Activated CD4-positive, alpha-beta T cell treated with anti-CD3 and anti-CD28 coated beads, Interleukin-2, amount 50 U/mL, for 1 hour (primary cell): Measurements from ENCODE around the gene KCND2.
"Not testable (repeated sequence)": the region's sequence is repeated elsewhere in the genome, so short reads cannot be mapped to it uniquely, and the experiment has no call there.

Experiments used
- DNase-seq: peaks from one replicate; pipeline ENCODE4 v3.0.0-alpha.2; 2020

The KCND2 gene

DNA sequence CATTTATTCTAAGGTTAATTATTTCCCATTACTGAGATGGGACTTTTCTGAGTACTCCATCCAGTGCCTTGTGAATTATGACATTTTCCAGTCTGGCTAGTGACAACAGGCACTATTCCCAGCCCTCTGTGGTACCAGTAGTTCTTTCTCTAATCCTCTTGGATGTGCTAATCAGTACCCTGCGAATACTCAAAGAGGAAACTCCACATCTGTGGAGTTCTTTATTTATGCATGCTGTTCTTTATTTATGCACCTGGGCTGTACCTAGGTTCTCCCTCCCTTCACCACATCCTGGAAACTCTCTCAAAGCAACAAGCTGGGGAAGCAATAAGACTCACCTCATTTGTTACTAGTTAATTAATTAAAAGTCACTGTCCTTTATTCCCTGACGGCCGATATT is 501.5 kb downstream of the KCND2 start:
- no peak for DNase-seq

DNA sequence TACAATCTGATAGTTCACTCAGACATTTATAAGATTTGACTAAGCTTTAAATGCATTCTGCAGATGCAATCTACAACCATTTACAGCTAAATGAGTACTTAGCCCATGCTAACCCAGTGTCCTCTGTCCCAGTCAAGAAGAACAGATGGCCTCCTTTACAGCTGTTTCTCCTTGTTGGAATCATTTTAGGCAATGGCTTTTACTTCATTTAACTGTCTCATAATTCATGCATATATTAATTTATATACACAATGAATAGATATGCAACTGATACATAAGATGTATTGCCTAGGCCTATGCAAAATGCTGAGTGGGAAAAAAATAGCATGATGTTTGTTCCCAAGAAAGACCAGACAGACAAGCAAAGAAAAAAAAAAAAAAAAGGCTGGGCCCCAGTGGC is 502.8 kb downstream of the KCND2 start:
- DNase-seq = no peak

DNA sequence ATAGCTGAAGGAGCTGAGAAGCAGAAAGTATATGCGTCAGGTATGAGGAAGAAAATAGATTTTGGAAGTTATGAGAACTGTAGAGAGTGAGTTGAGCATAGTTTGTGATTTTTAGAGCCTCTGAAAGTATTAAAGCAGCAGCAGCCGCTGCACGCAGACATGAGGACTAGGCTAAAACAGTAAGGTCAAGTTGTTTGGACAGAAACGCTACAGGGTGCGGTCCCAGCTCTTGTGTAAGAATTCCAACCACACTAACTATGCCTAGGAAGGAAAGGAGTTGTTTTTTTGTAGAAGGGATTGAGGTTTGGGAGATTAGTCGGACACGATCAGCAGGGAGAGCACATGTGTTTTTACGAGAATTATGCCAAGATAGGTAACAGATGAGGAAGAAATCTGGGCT is 506.1 kb downstream of the KCND2 start:
- not testable (repeated sequence) for DNase-seq

DNA sequence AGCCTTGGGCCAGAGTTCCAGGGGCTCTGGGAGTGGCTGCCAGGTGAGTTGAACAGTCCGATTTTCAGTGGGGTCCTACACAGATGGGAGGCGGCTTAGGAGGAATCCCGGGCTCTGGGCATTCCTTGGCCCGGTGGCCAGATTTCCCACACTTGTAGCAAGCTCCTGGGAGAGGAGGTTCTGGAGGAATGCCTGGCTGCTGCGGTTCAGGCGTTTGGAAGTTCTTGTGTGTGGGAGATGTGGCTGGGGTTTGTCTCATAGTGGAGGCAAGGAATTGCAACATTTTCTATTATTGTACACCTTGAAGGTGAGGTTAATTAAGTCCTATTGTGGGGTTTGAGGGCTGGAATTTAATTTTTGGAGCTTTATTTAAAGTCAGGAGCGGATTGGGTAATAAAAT is 507.5 kb downstream of the KCND2 start:
- not testable (repeated sequence) for DNase-seq

DNA sequence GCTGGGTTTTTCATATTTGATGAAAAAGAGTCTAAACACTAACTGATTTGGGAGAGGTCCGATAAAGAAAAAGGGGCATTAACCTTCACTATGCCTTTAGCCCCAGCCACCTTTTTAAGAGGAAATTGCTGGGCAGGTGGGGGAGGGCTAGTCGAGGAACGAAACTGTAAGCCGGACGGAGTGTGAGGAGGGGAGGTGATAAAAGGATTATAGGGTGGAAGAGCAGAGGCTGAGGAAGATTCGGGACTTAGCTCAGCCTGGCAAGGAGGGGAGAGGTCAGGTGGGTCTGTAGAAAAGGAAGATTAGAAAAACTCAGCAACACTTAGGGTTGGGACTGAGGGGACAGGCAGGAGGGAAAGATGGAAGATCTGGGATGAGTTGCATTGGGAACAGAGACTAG is 508.0 kb downstream of the KCND2 start:
- no peak for DNase-seq

DNA sequence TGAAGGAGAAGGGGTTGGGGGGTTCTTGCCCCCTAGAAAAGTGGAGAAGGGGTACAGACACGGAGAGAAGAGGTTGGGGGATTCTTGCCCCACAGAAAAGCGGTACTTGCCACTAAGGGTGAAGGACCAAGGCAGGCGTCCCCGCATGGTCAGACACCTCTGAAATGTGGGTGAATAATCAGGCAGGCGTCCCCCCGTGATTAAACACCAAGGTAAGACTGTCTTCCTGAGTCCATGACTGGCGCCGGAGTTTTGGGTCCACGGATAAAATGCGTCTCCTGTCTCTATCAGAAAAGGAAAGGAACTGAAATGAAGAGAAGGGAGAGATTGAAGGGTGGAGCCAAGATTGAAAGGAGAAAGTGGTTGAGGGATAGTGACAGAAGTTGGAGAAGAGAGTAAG is 508.9 kb downstream of the KCND2 start:
- DNase-seq = not testable (repeated sequence)

DNA sequence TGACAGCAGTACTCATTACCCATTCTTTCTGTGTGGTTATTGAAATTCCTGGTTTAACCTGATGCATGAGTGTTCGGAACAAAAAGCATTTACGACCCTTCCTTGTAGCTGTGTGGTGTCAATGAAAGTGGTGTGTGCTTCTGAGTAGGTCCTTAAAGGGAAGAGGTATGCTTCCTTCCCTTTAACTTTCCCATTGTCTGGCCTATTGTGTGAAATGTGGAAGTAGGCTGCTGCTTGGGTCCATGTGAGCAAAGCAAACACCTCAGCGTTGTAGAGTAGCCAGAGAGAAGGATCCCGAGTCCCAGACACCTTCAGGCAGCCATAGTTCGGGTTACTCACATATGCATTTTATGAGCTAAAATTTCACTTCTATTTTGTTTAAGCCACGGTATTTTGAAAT is 510.3 kb downstream of the KCND2 start:
- no peak for DNase-seq

DNA sequence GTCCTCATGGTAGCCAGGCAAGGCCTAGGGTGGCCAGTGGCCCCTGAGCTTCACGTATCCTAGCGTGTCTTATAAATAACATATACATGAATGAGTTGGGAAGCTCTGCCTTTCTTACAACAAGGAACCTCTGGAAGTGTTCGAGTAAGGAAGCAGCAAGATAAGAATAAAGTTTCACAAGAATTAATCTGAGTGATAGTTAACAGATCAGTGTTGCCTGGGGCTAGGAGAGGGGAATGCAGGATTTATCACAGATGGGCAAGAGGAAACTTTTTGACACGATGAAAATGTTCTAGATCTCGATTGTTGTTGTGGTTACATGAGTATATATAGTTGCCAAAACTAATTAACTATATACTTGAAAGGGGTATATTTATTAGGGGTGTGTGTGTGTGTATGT is 510.7 kb downstream of the KCND2 start:
- no peak for DNase-seq

DNA sequence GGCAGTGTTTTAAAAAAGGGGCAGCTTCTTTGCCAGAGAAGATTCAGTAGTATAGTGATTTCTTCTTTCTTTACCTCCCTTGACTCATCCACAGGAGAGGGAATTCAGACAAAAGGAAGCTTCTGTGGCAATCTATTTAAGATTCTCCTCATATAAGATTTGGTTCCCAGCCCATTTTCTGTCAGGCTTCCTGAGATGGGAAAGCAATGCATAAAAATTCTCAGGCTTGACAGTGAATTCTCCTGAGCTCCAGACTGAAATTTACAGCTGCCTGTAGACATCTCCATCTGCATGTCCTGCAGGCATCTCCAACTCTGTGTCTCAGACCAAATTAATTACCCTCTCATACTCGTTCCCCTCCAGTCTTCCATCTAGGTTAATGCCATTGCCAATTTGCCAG is 512.1 kb downstream of the KCND2 start:
- no peak for DNase-seq

DNA sequence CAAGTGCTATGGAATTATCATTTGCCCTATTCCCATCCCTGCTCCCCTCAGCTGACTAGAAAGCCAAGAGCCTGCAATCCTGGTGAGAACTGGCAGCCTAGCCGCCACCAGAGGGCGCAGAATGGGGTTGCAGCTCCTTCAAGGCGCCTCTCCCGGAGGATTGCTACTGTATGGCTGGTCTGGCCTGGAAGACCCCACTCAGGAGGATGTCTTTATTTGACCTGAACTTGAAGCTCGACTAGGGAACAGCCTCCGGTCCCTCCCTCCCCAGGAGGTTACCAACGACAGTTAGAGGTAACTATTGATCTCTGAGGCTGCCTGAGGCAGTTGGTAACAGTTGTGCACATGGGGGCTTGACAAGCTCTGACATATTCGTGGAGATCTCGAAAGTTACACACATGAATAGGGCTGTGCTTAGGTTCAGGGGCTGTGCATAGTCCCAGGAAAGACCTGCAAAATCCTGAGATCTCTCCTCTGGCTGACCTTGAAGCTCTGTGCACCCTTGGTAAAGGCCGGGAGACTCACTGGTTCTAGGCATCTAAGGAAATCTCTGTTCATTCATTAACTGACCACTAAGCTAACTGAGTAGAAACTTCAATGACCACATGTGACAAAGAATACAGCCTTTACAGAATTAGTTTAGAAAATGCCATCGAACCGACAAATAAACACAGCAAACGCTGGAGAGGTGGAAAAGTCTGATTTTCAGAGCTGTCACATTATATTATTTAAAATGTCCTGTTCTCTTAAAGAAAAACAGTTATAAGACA is 519.3 kb downstream of the KCND2 start:
- peak; percentile 56 for DNase-seq

DNA sequence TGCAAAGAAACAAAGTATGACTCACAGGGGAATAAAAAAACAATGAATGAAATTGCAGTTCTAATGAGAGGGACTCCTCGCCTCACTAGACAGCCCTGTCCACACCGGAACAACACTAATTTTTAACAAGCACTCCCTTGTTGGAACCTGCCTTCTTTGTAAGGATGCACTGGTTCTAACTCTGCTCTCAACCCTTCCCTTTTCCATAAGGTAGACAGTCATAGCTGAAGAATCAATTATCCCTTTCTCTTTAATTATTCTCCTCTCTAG is 519.8 kb downstream of the KCND2 start:
- no peak for DNase-seq

DNA sequence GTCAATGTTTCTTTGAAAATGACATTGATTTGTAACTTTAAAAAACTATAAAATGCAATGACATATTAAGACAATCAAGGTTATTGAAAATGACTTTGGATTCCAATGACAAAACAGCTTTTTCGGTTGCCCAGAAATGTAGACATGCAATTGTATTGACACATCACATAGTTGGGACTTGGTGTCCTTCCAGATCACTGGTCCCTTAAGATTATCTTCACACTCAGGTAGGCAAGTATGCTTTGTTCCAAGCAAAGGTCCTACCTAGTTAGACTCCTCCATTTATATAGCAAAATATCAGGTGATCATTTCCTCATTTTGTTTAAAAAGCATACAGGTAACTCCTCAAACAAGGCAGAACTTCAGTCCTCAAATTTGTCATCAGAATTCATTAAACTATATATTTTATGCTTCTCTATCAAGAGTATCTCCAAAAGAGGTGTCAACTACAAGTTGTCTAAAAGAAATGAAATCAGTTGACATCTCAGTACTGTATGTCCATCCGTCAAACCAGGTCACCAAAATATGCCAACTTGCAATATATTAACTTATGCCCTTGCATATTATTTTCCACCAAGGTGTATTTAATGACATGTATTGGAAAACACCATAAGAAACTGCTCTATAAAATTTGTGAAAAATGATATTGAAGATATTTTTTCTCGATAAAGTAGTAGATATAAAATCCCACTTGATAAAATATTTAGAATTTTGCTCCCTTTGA is 520.4 kb downstream of the KCND2 start:
- DNase-seq = no peak

DNA sequence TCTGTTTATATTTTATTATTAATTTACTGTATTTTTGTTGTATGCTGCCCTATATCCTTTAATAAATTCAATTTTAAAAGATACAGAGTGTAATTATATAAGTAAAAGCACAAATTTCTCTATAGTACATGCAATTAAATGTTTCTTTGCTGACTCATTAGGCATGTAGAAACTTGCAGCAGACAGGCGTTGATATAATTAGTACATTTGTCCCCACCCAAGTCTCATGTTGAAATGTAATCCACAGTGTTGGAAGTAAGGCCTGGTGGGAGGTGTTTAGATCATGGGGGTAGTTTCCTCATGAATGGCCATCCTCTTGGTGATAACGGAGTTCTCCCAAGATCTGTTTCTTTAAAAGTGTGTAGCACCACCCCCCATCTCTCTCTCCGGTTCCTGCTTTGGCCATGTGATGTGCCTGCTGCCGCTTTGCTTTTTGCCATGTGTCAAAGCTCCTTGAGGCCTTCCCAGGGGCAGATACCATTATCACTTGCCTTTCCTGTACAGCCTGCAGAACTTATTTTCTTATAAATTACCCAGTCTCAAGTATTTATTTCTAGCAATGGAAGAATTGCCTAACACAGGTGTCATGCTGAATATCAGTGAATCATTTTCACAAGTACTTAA is 521.2 kb downstream of the KCND2 start:
- no peak for DNase-seq

DNA sequence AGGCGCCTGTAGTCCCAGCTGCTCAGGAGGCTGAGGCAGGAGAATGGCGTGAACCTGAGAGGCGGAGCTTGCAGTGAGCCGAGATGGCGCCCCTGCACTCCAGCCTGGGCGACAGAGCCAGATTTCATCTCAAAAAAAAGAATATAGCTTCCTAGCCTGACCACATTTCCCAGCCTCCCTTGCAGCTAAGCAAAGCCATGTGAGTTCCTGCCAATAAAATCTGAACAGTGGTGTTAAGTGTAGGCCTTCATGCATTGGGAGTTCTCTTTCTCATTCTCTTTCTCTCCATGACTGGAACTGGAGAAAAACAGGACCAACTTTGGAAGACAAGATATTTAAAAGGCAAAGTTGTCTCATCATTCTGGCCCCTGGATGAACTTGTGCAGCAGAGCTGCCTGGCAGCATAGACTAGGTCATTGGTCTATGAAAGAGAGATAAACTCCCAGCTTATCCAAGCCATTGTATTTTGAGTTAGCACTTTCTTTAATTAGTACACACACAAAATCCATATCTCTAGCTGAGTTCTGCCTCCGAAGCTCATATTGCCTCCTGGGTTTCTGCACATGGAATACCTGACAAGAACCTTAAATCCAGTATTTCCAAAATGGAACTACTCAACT is 524.2 kb downstream of the KCND2 start:
- no peak for DNase-seq

DNA sequence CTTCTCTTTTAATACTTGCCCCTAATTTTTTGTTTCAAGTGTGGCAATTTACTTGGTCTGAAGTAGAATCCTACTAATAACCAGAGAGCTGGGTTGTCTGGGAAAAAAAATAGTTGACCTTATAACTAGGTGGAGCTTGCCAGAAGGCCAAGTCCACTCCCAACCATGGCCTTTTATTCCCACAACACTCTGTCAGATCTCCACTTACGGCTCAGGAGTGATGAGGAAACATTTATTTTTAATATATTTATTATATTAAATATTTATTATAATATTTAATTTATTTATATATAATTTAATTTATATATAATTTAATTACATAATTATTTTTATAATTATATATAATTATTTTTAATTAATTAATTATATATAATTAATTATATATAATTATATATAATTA is 526.2 kb downstream of the KCND2 start:
- DNase-seq = no peak
